ENCODE measurements around the gene CCAR1.
"Not testable (repeated sequence)": the region's sequence is repeated elsewhere in the genome, so short reads cannot be mapped to it uniquely, and the experiment has no call there.

Gene CCAR1, protein sequence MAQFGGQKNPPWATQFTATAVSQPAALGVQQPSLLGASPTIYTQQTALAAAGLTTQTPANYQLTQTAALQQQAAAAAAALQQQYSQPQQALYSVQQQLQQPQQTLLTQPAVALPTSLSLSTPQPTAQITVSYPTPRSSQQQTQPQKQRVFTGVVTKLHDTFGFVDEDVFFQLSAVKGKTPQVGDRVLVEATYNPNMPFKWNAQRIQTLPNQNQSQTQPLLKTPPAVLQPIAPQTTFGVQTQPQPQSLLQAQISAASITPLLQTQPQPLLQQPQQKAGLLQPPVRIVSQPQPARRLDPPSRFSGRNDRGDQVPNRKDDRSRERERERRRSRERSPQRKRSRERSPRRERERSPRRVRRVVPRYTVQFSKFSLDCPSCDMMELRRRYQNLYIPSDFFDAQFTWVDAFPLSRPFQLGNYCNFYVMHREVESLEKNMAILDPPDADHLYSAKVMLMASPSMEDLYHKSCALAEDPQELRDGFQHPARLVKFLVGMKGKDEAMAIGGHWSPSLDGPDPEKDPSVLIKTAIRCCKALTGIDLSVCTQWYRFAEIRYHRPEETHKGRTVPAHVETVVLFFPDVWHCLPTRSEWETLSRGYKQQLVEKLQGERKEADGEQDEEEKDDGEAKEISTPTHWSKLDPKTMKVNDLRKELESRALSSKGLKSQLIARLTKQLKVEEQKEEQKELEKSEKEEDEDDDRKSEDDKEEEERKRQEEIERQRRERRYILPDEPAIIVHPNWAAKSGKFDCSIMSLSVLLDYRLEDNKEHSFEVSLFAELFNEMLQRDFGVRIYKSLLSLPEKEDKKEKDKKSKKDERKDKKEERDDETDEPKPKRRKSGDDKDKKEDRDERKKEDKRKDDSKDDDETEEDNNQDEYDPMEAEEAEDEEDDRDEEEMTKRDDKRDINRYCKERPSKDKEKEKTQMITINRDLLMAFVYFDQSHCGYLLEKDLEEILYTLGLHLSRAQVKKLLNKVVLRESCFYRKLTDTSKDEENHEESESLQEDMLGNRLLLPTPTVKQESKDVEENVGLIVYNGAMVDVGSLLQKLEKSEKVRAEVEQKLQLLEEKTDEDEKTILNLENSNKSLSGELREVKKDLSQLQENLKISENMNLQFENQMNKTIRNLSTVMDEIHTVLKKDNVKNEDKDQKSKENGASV

DNA sequence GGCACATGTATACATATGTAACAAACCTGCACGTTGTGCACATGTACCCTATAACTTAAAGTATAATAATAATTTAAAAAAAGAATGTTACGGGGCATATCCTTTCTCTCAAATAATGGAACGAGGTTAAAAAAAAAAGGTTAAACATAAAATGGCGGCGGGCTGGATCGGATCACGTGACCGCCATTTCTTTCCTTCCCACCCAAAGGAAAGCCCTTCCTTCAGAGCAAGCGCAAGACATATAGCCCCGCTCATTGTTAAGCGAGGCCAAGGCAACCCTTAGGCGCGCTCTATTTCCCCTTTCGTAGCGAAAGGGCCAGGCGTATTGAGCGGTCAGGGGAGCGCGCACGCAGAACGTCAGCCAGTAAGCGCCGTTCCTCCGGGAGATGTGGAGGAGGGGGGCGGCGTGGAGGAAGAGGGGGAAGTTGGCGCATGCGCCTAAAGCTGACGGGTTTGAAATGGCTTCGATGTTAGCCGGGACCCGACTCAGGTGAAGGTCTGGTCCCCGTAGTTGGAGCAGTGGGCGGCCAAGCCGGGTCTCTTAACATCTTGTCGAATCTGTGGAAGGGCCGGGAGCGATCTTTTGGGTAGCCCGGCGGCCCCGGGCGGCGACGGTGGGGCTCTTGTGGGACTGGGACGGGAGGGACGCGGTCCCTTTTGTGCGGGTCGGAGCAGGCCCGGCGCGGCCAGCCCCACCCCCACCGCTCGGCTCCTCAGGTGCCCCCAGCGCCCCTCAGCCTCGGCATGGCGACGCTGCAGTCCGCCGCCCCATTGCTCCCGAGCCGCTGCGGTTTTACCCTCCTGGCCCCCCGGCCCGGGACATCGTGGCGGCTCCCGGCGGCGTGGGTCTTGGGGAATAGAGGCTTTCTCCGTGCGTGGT is at the start of gene CCAR1:
TSS of gene CCAR1 (plus strand) at position 447 of the 880 bp plus-strand sequence. CDS start 1,266 bp downstream, outside the sequence.
- peak; percentile 82 for DNase-seq (ENCODE audit: low spot score)

DNA sequence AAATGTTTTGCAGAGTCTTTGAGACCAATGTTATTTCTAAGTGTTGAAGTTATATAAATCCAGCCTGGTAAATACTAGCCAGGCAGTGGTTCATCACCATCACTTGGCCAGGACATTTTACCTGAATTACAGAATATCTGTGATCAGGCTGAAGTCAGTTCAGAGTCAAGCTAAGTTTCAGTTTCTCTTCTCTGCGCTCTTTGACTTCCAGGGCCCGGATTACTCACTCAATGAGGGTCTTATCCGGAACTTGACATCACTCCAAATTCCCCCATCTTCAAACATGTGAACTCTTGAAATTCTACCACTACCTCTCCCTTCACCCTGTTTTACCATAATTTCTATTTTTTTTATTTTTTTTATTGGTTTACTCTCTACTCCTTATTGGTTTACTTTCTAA is 36.6 kb upstream of the CCAR1 start:
- no peak for DNase-seq (ENCODE audit: low spot score)

DNA sequence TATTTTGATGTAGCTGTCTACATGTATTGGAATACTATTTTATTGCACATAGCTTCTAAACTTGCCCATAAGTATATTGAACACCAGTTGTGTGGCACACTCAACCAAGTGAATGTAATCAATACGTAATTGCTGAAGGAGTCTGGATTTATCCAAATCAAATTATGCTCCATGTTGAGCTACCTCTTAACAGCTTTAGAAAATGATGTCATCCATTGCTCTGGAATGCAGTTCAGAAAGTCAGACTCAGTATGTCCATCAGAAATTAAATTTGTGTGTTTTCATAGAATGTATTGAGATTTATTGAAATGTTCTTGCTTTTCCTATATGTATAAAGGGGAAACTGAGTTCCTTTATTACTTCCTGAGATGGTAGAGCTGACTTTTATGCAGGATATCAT is 25.0 kb upstream of the CCAR1 start:
- DNase-seq (ENCODE audit: low spot score) = no peak

DNA sequence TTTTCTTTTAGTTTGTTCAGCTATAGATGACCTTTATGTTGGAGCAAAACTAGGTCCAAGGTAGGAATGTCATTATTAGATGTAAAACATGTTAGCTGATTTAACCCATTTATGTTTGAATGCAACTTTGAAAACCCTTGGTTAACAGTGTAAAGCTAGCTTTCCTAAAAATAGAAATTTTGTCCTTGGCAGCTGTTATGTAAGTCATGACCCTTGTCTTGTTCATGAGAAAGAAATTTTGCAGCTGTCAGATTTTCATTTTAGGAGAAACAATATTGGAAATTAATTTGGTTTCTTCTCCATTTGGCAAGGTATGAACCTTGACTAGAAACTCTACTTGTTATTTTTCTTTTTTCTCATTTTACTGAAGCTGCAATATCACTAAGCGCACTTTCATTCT is 23.9 kb upstream of the CCAR1 start:
- no peak for DNase-seq (ENCODE audit: low spot score)

DNA sequence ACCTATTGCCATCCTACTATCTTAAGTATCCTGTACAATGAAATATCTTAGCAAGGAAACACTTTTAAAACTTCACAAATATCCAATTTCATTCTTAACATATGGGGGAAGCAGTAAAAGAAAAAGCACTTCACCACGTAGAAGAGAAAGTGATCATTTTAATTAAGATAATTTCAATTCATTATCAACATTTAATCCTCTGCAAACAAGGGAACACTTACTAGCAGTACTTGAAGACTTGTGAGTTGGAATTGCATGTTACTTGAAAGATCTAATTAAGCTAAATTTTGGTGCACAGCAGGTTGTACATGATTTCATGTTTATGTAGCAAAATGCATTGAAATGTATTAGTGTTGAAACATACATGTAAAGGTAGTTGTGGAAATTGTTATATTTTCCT is 20.8 kb upstream of the CCAR1 start:
- no peak for DNase-seq (ENCODE audit: low spot score)

DNA sequence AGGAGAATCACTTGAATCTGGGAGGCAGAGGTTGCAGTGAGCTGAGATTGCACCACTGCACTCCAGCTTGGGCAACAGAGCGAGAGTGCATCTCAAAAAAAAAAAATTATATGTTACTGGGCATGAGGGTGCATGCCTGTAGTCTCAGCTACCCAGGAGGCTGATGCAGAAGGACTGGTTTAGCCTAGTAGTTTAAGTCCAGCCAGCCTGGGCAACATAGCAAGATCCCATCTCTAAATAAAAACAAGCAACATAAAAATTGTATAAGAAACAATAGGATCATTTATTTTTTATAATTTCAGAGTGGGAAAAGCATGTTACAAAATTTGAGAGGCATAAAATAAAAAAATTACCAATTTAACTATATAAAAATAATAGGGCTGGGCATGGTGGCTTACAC is 15.5 kb upstream of the CCAR1 start:
- no peak for DNase-seq (ENCODE audit: low spot score)

DNA sequence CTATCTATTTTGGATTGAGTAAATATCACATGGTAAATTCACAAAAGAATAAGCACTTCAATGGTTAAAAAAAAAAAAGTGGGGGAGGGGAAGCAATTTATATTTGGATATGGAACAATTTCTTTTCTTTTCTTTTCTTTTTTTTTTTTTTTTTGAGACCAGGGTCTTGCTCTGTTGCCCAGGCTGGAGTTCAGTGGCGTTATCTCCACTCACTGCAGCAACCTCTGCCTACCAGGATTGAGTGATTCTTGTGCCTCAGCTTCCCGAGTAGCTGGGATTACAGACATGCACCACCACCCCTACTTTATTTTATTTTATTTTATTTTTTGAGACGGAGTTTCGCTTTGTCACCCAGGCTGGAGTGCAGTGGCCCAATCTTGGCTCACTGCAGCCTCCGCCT is 12.1 kb upstream of the CCAR1 start:
- DNase-seq (ENCODE audit: low spot score) = not testable (repeated sequence)

DNA sequence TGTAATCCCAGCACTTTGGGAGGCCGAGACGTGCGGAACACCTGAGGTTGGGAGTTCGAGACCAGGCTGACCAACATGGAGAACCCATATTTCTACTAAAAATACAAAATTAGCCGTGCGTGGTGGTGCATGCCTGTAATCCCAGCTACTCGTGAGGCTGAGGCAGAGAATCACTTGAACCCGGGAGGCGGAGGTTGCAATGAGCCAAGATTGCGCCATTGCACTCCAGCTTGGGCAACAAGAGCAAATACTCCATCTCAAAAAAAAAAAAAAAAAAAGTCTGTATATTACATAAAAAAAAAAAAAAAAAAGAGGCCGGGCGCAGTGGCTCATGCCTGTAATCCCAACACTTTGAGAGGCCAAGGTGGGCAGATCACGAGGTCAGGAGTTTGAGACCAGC is 8.0 kb upstream of the CCAR1 start:
- DNase-seq (ENCODE audit: low spot score) = not testable (repeated sequence)

DNA sequence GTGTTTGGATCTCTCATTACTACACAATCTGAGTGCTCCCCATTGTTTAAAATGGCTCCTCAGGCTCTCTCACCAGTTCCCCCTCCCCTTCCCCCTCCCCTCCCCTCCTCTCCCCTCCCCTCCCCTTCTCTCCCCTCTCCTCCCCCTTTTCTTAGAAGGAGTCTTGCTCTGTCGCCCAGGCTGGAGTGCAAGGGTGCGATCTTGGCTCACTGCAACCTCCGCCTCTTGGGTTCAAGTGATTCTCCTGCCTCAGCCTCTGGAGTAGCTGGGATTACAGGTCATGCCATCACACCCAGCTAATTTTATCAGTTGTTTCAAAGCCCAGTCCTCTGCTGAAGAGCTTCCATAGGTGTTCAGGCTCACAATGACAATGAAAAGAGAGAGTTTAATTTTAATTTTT is 3.6 kb upstream of the CCAR1 start:
- DNase-seq (ENCODE audit: low spot score) = no peak

DNA sequence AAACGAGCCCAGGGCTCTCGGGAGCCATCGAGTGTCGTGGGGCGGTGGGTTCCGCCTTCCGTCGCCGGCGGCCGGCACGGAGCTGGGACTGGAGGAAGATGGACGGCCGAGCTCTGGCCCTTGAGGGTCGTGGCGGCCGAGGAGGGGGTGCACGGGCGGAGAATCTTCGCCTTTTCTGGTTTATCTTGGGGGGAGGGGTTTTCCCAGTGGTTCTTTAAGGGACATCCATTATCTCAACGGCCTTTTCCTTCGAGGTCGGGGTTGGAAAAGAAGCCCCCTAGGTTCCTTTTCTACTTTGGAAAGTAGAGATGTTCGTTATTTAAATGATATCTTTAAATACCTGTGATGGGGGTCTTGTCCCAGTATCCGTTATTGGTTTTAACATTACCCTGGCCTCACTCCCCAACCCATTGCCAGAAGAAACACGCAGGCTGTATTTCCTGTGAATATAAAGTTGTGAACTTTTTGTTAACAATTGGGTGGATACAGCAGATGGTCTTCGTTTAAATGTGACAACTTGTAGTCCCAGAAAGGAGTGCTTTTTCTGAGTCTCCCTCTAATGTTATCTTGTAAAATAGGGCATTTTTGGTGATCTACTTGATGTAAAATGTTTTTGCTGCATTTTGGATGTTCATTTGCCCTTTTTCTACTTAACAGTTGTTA is 765 bp downstream of the CCAR1 start:
- no peak for DNase-seq (ENCODE audit: low spot score)

DNA sequence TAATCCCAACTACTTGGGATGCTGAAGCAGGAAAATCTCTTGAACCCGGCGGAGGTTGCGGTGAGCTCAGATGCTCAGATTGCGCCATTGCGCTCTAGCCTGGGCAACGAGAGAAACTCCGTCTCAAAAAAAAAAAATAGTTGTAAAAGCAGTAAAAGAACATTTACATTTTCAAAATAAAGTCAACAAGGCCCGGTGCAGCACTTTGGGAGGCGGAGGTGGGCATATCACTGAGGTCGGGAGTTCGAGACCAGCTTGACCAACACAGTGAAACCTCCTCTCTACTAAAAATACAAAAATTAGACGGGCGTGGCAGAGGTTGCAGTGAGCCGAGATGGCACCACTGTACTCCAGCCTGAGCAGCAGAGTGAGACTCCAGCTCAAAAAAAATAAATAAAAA is 4.0 kb downstream of the CCAR1 start:
- DNase-seq (ENCODE audit: low spot score) = no peak

DNA sequence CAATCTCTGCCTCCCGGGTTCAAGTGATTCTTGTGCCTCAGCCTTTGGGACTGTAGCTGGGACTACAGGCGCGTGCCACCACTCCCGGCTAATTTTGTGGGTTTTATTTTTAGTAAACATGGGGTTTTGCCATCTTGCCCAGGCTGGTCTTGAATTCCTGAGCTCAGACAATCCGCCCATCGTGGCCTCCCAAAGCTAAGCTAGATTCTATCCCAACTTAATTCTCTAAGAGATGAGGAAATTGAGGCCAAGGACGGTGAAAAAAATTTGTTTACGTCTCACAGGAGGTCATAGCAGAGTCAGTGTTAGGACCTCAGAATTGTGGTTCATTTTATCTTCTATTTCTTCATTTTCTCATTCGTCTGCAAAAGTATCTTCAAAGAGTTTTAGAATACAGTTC is 6.1 kb downstream of the CCAR1 start:
- DNase-seq (ENCODE audit: low spot score) = no peak

DNA sequence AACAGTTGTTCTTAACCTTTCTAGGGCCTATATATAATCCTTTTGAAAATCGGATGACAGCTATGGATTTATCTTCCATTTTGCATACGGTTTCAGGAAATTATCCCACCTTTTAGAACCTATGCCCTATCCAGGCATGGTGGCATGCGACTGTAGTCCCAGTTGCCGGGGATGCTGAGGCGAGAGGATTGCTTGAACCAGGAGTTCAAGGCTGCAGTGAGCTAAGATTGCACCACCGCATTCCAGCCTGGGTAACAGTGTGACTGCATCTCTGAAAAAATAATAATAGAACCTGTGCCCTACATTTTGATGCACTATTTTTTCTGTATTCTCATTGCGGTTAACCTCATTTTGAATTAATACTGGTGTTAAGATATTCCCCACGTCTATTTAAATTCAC is 11.6 kb downstream of the CCAR1 start:
- no peak for DNase-seq (ENCODE audit: low spot score)

DNA sequence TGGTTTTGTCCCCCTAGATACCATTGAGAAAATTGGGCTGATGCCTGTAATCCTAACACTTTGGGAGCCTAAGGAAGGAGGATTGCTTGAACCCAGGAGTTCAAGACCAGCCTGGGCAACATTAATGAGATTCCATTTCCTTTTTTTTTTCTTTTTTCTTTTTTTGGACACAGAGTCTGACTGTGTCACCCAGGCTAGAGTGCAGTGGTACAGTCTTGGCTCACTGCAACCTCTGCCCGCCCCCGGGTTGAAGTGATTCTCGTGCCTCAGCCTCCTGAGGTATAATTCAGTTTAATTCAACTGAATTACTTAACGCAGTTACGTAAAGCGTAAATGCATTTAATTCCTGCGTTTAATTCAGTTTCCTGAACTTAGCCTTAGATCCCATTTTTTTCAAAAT is 13.3 kb downstream of the CCAR1 start:
- DNase-seq (ENCODE audit: low spot score) = no peak

DNA sequence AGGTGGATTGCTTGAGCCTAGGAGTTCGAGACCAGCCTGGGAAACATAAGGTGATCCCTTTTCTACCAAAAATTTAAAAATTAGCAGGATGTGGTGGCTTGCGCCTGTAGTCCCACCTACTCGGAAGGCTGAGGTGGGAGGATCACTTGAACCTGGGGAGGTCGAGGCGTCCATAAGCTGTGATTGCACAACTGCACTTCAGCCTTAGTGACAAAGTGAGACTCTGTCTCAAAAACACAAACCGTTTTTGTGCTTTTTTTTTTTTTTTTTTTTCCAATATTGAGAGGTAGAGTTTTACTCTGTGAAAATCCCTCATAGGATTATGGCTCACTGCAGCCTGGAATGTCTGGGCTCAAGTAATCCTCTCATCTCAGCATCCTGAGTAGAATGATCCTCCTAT is 14.1 kb downstream of the CCAR1 start:
- no peak for DNase-seq (ENCODE audit: low spot score)

DNA sequence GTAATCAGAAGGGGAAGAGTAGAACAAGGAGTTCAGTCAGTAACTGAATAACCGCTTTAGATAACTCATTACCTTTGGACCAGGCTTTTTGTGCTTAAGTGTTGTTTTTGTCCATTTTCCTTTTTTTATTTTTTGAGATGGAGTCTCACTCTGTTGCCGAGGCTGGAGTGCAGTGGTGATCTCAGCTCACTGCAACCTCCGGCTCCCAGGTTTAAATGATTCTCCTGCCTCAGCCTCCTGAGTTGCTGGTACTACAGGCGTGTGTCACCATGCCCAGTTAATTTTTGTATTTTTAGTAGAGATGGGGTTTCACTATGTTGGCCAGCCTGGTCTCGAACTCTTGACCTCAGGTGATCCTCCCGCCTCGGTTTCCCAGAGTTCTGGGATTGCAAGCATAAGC is 14.7 kb downstream of the CCAR1 start:
- not testable (repeated sequence) for DNase-seq (ENCODE audit: low spot score)

DNA sequence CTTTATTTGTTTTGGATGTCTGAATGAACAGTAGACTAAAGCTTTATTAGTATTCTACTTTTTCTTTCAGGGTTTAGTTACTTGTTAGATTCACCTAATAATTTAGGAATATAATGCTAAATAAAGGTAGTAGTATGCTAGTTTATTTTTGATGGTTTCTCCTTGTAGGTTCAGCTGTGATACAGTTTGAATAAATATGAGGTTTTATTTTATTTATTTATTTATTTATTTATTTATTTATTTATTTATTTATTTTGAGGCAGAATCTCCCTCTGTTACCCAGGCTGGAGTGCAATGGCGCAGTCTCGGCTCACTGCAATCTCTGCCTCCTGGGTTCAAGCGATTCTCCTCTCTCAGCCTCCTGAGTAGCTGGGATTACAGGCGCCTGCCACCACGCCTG is 19.6 kb downstream of the CCAR1 start:
- DNase-seq (ENCODE audit: low spot score) = not testable (repeated sequence)

DNA sequence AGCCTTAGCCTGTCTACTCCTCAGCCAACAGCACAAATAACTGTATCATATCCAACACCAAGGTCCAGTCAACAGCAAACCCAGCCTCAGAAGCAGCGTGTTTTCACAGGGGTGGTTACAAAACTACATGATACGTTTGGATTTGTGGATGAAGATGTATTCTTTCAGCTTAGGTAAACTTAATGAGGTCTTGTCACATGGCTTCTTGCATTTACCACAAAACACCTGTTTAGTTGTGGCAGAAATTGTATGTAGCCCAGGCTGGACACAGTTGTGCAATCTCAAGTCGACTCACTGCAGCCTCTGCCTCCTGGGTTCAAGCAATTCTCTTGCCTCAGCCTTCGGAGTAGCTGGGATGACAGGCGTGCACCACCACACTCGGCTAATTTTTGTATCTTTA is 21.4 kb downstream of the CCAR1 start:
- DNase-seq (ENCODE audit: low spot score) = no peak

DNA sequence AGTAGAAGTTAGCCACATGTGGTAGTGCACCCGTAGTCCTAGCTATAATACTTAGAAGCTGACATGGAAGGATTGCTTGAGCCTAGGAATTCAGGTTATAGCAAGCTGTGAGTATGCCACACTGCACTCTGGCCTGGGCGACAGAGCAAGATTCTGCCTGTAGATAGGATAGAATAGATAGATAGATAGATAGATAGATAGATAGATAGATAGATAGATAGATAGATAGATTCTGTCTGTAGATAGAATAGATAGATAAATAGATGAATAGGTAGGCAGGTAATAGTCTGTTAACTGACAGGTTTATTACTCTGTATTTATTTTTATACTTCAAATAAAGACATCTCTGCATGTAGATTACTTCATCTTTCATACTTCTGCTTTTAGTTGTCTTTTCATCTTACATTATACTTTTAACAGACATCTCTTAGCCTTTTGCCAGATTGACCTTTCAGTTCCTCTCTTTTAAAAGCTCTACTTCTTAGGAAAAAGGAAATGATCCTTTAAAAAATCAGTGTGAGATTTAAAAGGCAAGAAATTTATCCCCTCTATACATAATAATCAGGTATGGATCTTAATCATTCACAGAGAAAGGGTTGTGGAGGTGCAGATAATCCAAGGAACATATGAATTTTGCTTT is 31.8 kb downstream of the CCAR1 start:
- no peak for DNase-seq (ENCODE audit: low spot score)

DNA sequence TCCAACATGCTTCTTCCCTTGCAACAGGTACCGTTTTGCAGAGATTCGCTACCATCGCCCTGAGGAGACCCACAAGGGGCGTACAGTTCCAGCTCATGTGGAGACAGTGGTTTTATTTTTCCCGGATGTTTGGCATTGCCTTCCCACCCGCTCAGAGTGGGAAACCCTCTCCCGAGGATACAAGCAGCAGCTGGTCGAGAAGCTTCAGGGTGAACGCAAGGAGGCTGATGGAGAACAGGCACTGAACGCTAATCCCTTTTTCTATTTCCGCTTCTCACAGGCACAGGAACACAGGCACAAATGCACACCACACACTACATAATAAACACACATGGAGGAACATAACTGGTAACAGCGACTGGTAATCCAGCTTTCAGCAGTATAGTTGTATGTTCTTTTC is 35.2 kb downstream of the CCAR1 start:
- no peak for DNase-seq (ENCODE audit: low spot score)

DNA sequence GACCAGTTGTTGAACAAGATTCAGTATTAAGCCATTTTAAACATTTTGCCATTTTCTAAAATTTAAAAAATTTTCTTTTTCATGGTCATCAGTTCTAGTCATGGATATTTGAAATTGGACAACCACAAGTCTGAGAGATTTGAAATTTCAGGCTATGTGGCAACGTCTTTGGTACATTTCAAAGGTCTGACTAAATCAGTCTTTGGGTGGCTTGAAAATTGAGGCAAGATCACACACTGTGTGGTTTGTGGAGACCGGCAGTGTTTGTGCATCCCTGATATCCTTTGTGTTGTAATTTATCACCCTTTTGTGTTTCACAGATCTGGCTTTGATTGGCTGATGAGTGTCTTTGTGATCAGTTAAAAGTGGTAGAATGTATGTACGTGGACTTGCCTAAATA is 35.7 kb downstream of the CCAR1 start:
- no peak for DNase-seq (ENCODE audit: low spot score)

Data from HuH-7.5 (cell line).